SK-N-SH (cell line): ENCODE measurements around the gene ZNF236. TPM values are rescaled to one million over a fixed set of nuclear protein-coding genes. Genes with fewer than 3 reads are reported as not detected.

Source experiments
- CTCF ChIA-PET: fragments of 300-600, 350-600 bp; formaldehyde crosslinking; extraction: SDS; loops from one replicate; lab custom pipeline; 2021; lab: Yijun Ruan, JAX
- POLR2A ChIA-PET: fragments of 350-600 bp; sonication (Branson Sonifier 250); formaldehyde crosslinking; extraction: SDS; loops from one replicate; lab custom pipeline; 2020; ENCODE audit warnings: antibody characterized with exemption, inconsistent platforms; lab: Yijun Ruan, JAX
- DNase-seq: peaks from one replicate; pipeline ENCODE4 v3.0.0; 2012
- H2AFZ ChIP-seq: fragments of 200-600 bp; sonication (generic); 2 replicates; pipeline ENCODE4 v1.8.1; 2016; ENCODE audit warnings: antibody characterized with exemption, mild to moderate bottlenecking, low read depth
- H3F3A ChIP-seq: fragments of 200-600 bp; sonication (generic); replicated peaks from 2 replicates; pipeline ENCODE3; 2016; ENCODE audit warnings: antibody characterized with exemption, mild to moderate bottlenecking; ENCODE audit not compliant: insufficient read depth
- H3K27ac ChIP-seq, 2 experiments: fragments of 200-500 bp in 1 of 2; fragments of 200-600 bp in 1 of 2; sonication (Bioruptor generic) in 1 of 2; sonication (generic), shearing (Covaris generic) in 1 of 2; 2 replicates each; pipeline versions ENCODE4 v1.5.1 to v1.6.1; 2014 to 2016; ENCODE audit warnings: low read depth in 2 of 2, inconsistent platforms in 1 of 2, low read length in 1 of 2, mild to moderate bottlenecking in 1 of 2, mixed read lengths in 1 of 2
- H3K27me3 ChIP-seq: fragments of 200-600 bp; sonication (generic), shearing (Covaris generic); 2 replicates; pipeline ENCODE4 v1.6.1; 2016; ENCODE audit warnings: mixed run types; ENCODE audit not compliant: insufficient read depth
- H3K36me3 ChIP-seq, 2 experiments: fragments of 200-500 bp in 1 of 2; fragments of 200-600 bp in 1 of 2; sonication (Bioruptor generic) in 1 of 2; sonication (generic) in 1 of 2; replicated peaks in 1 of 2; 2 replicates each; pipeline versions ENCODE3 to v1.5.1; 2014 to 2016; ENCODE audit warnings: low read length in 1 of 2, mild to moderate bottlenecking in 1 of 2; ENCODE audit not compliant: insufficient read depth in 2 of 2, control insufficient read depth in 1 of 2
- H3K4me1 ChIP-seq, 2 experiments: fragments of 200-500 bp in 1 of 2; fragments of 200-600 bp in 1 of 2; sonication (Bioruptor generic) in 1 of 2; sonication (generic), shearing (Covaris generic) in 1 of 2; 2 replicates each; pipeline versions ENCODE4 v1.5.1 to v1.6.1; 2014 to 2016; ENCODE audit warnings: low read depth in 1 of 2, low read length in 1 of 2, mixed run types in 1 of 2; ENCODE audit not compliant: insufficient read depth in 2 of 2, control insufficient read depth in 1 of 2
- H3K4me2 ChIP-seq: fragments of 200-600 bp; sonication (generic), shearing (Covaris generic); 2 replicates; pipeline ENCODE4 v1.6.1; 2017; ENCODE audit warnings: mixed run types
- H3K4me3 ChIP-seq, 2 experiments: fragments of 200-500 bp in 1 of 2; fragments of 200-600 bp in 1 of 2; sonication (Bioruptor generic) in 1 of 2; sonication (generic), shearing (Covaris generic) in 1 of 2; 2 replicates each; pipeline versions ENCODE4 v1.5.1 to v1.8.1; 2014 to 2016; ENCODE audit warnings: low read depth in 2 of 2, inconsistent platforms in 1 of 2, low read length in 1 of 2, mild to moderate bottlenecking in 1 of 2, mixed read lengths in 1 of 2, moderate library complexity in 1 of 2
- H3K79me2 ChIP-seq: fragments of 200-600 bp; sonication (generic); 2 replicates; pipeline ENCODE4 v1.8.1; 2017; ENCODE audit warnings: mild to moderate bottlenecking; ENCODE audit not compliant: insufficient read depth
- H3K9ac ChIP-seq: fragments of 200-600 bp; sonication (generic); 2 replicates; pipeline ENCODE4 v1.6.1; 2017; ENCODE audit warnings: mixed run types
- H3K9me2 ChIP-seq: fragments of 200-600 bp; sonication (generic); 2 replicates; pipeline ENCODE4 v1.6.1; 2017; ENCODE audit warnings: mixed run types
- H3K9me3 ChIP-seq: fragments of 200-600 bp; sonication (generic); 2 replicates; pipeline ENCODE4 v1.6.1; 2017; ENCODE audit warnings: mixed run types, mild to moderate bottlenecking, moderate library complexity
- H4K20me1 ChIP-seq: fragments of 200-600 bp; sonication (generic); 2 replicates; pipeline ENCODE4 v1.6.1; 2017; ENCODE audit warnings: mild to moderate bottlenecking, mixed run types; ENCODE audit not compliant: insufficient read depth
- EZH2phosphoT487 ChIP-seq: fragments of 200-600 bp; sonication (generic); IDR thresholded peaks from 2 replicates; pipeline ENCODE4 v1.6.1; 2017; ENCODE audit warnings: low read depth, mixed run types, mild to moderate bottlenecking, antibody characterized with exemption, moderate library complexity, borderline replicate concordance
- GABPA ChIP-seq: IDR thresholded peaks from 2 replicates; pipeline ENCODE4 v1.4.0; 2012; ENCODE audit warnings: low read depth, mild to moderate bottlenecking
- MXI1 ChIP-seq: IDR thresholded peaks from 2 replicates; pipeline ENCODE4 v1.6.1; 2012; ENCODE audit warnings: mild to moderate bottlenecking, low read depth, low read length, improper control_type of control experiment
- RAD21 ChIP-seq: IDR thresholded peaks from 2 replicates; pipeline ENCODE4 v1.6.1; 2012; ENCODE audit warnings: mild to moderate bottlenecking, low read length
- RXRA ChIP-seq: IDR thresholded peaks from 2 replicates; pipeline ENCODE4 v1.4.0; 2012; ENCODE audit warnings: low read depth, mild to moderate bottlenecking, borderline replicate concordance
- SIN3A ChIP-seq: IDR thresholded peaks from 2 replicates; pipeline ENCODE4 v1.6.1; 2012; ENCODE audit warnings: low read depth, mild to moderate bottlenecking, low read length, moderate library complexity, borderline replicate concordance
- SMC3 ChIP-seq: IDR thresholded peaks from 2 replicates; pipeline ENCODE4 v1.6.1; 2012; ENCODE audit warnings: low read depth, low read length, improper control_type of control experiment
- YY1 ChIP-seq: IDR thresholded peaks from 2 replicates; pipeline ENCODE4 v1.4.0; 2012; ENCODE audit warnings: low read depth, mild to moderate bottlenecking
- WGBS: methylation state at CpG from one replicate; pipeline ENCODE4 v1.1.6; 2017; ENCODE audit warnings: low lambda C conversion rate; 5-methylcytosine and 5-hydroxymethylcytosine counted together
- polyA plus RNA-seq, 3 experiments: library from polyadenylated mRNA; depleted of rRNA; stranded (reverse); fragments of >200 nt; gene quantifications; 2 replicates each; pipeline ENCODE4 v1.2.3, GENCODE V29; 2012
- TF ChIP-seq, protein P1 (sequence below): IDR thresholded peaks from 2 replicates; pipeline ENCODE4 v1.4.0; 2012; ENCODE audit warnings: low read depth, borderline replicate concordance
- TF ChIP-seq, protein P2 (sequence below): IDR thresholded peaks from 2 replicates; pipeline ENCODE4; 2012
- TF ChIP-seq, protein P3 (sequence below): fragments of 150-350 bp; IDR thresholded peaks from 2 replicates; pipeline ENCODE4 v1.6.1; 2017; ENCODE audit warnings: antibody characterized with exemption, low read length, low read depth, borderline replicate concordance
- TF ChIP-seq, protein P4 (sequence below): fragments of 200-600 bp; sonication (generic); IDR thresholded peaks from 2 replicates; pipeline ENCODE4 v1.6.1; 2017; ENCODE audit warnings: antibody characterized with exemption, mild to moderate bottlenecking, moderate library complexity

Gene ZNF236
- polyA plus RNA-seq, 1 of the 3 experiments (the other 2 are of a cell fraction): 4.2 TPM

DNA sequence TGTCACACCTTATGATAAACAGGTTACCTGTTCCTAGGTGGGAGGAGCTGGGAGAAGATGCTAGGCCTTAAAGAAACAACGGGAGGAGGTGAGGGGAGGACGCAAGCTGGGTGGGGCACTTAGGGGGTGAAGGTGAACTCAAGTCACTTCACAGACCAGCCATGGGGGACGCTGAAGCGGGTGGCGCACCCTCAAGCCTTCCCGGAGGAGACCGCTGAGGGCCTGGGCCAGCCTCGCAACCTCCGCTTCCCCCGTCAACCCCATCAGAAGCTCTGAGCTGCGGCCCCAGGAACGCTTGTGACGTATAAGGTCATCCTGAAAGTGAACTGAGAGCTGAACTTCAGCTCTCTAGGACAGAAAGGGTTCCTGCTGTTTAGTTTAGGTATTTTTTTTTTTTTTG lies 176.7 kb downstream of the ZNF236 start:
- DNase-seq: no peak
- Histone ChIP-seq H3K27ac (no peak overlapping the region), H3K4me1 (no peaks in the 10 kb centered on the region), H3K9me3 (no peaks in the 10 kb centered on the region), H3K9me2 (no peaks in the 10 kb centered on the region), H3K36me3 (no peaks in the 10 kb centered on the region), H3K4me3 (no peak overlapping the region), H3K9ac (no peak overlapping the region), H3K4me2 (no peak overlapping the region), H3K27me3 (no peaks in the 10 kb centered on the region; the same call in 1 of the 2 replicates), H3K79me2 (no peaks in the 10 kb centered on the region), H4K20me1 (no peaks in the 10 kb centered on the region), H2AFZ (no peak overlapping the region), H3F3A (no peaks in the 10 kb centered on the region)
- POLR2A ChIA-PET: no interaction called here
- CTCF ChIA-PET: interaction anchor here (0.9 to 8.5 kb wide), 11 partner anchors 12 to 652 kb away, joined by 3 to 87 read pairs (median 13); no protein-coding TSS in a partner anchor
- 75% methylated on average over 7 of the region's 13 CpGs for WGBS
- TF ChIP-seq RXRA (no peak), MXI1 (no peak), SIN3A (no peak), EZH2phosphoT487 (no peak)
- TF ChIP-seq, protein P1, sequence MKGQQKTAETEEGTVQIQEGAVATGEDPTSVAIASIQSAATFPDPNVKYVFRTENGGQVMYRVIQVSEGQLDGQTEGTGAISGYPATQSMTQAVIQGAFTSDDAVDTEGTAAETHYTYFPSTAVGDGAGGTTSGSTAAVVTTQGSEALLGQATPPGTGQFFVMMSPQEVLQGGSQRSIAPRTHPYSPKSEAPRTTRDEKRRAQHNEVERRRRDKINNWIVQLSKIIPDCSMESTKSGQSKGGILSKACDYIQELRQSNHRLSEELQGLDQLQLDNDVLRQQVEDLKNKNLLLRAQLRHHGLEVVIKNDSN: no peak

DNA sequence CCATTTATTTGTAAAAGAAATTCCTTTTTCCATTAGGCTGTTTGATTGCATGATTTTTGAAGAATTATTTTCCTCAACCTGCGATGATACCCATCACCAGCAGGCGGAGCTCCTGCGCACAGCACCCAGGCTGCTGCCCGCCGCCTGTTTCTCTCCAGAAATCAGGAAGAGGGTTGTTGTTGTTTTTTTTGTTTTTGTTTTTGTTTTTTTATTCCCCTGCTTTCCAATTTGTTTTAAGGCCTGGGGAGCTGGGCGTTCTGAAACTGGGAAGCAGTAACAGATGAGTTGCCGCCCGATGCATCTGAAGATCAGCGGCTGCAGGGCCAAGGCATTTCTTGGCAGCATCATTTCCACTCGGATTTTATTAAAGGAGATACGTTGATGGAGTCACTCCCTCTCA lies 178.2 kb downstream of the ZNF236 start:
- Histone ChIP-seq H3K9ac (no peak overlapping the region), H3K4me3 (no peak overlapping the region; a peak in 1 of 4 replicates), H3K27me3 (peaks cover 4% of the 10 kb centered on the region; the same call in 1 of the 2 replicates), H3K36me3 (no peaks in the 10 kb centered on the region), H3K4me1 (no peaks in the 10 kb centered on the region), H3K79me2 (no peaks in the 10 kb centered on the region), H3K9me2 (no peaks in the 10 kb centered on the region), H3F3A (no peaks in the 10 kb centered on the region), H3K4me2 (no peak overlapping the region), H2AFZ (no peak overlapping the region), H3K27ac (no peak overlapping the region)
- peak; percentile 82 for DNase-seq
- CTCF ChIA-PET: interaction anchor here (0.7 to 8.5 kb wide), 43 partner anchors 9 to 1255 kb away, joined by 3 to 87 read pairs (median 5); no protein-coding TSS in a partner anchor
- 32% methylated on average over 11 of the region's 11 CpGs for WGBS
- TF ChIP-seq, protein P2, sequence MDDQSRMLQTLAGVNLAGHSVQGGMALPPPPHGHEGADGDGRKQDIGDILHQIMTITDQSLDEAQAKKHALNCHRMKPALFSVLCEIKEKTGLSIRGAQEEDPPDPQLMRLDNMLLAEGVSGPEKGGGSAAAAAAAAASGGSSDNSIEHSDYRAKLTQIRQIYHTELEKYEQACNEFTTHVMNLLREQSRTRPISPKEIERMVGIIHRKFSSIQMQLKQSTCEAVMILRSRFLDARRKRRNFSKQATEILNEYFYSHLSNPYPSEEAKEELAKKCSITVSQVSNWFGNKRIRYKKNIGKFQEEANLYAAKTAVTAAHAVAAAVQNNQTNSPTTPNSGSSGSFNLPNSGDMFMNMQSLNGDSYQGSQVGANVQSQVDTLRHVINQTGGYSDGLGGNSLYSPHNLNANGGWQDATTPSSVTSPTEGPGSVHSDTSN: no peak
- TF ChIP-seq GABPA (no peak), YY1 (no peak), SMC3 (peak; percentile 94), RAD21 (peak; percentile 85)
- TF ChIP-seq, protein P3, sequence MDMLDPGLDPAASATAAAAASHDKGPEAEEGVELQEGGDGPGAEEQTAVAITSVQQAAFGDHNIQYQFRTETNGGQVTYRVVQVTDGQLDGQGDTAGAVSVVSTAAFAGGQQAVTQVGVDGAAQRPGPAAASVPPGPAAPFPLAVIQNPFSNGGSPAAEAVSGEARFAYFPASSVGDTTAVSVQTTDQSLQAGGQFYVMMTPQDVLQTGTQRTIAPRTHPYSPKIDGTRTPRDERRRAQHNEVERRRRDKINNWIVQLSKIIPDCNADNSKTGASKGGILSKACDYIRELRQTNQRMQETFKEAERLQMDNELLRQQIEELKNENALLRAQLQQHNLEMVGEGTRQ: no peak
- TF ChIP-seq, protein P4, sequence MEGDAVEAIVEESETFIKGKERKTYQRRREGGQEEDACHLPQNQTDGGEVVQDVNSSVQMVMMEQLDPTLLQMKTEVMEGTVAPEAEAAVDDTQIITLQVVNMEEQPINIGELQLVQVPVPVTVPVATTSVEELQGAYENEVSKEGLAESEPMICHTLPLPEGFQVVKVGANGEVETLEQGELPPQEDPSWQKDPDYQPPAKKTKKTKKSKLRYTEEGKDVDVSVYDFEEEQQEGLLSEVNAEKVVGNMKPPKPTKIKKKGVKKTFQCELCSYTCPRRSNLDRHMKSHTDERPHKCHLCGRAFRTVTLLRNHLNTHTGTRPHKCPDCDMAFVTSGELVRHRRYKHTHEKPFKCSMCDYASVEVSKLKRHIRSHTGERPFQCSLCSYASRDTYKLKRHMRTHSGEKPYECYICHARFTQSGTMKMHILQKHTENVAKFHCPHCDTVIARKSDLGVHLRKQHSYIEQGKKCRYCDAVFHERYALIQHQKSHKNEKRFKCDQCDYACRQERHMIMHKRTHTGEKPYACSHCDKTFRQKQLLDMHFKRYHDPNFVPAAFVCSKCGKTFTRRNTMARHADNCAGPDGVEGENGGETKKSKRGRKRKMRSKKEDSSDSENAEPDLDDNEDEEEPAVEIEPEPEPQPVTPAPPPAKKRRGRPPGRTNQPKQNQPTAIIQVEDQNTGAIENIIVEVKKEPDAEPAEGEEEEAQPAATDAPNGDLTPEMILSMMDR: peak; percentile 99
- TF ChIP-seq, all 33 proteins: peak for 3
- H4K20me1 ChIP-seq: no peaks in the 10 kb centered on the region
- H3K9me3 ChIP-seq: no peaks in the 10 kb centered on the region
- POLR2A ChIA-PET: no interaction called here
